K562 (cell line): Measurements from ENCODE around the gene ATP5MG. TPM values are rescaled to one million over a fixed set of nuclear protein-coding genes. Genes with fewer than 3 reads are reported as not detected.

Source experiments
- CSDE1 ChIP-seq, 2 experiments: fragments of 450-650 bp; IDR thresholded peaks; 2 replicates each; pipeline ENCODE4 v1.6.1; 2016; ENCODE audit warnings: mild to moderate bottlenecking in 1 of 2
- EWSR1 ChIP-seq: fragments of 450-650 bp; IDR thresholded peaks from 2 replicates; pipeline ENCODE4 v1.6.1; 2018; ENCODE audit warnings: borderline replicate concordance, mild to moderate bottlenecking, low read depth, moderate library complexity; ENCODE audit not compliant: partially characterized antibody
- GABPB1 ChIP-seq: sonication (generic); formaldehyde crosslinking; IDR thresholded peaks from 2 replicates; pipeline ENCODE4 v1.8.0; 2022; ENCODE audit warnings: mild to moderate bottlenecking, missing genetic modification reagents
- HEY1 ChIP-seq: fragments of 250-450 bp; sonication (Bioruptor Pico); IDR thresholded peaks from 2 replicates; pipeline ENCODE4 v1.5.0; 2020; ENCODE audit warnings: mild to moderate bottlenecking, moderate library complexity, borderline replicate concordance
- HMG20B ChIP-seq: fragments of 250-450 bp; sonication (Bioruptor Pico); IDR thresholded peaks from 2 replicates; pipeline ENCODE4 v1.5.0; 2021; ENCODE audit warnings: mild to moderate bottlenecking
- KDM4B ChIP-seq, 2 experiments: fragments of 450-650 bp in 1 of 2; sonication (generic) in 1 of 2; IDR thresholded peaks; 2 replicates each; pipeline ENCODE4 v1.6.1; 2016 to 2017; ENCODE audit warnings: borderline replicate concordance in 2 of 2, antibody characterized with exemption in 1 of 2, low read depth in 1 of 2, mild to moderate bottlenecking in 1 of 2
- NRF1 ChIP-seq, 2 experiments: fragments of 450-650 bp; IDR thresholded peaks in 1 of 2; conservative IDR thresholded peaks in 1 of 2; 2 replicates each; pipeline ENCODE4 v1.6.1; 2014; ENCODE audit warnings: mild to moderate bottlenecking in 2 of 2
- POLR2AphosphoS2 ChIP-seq: IDR thresholded peaks from 2 replicates; pipeline ENCODE4 v1.6.1; 2012; ENCODE audit warnings: low read length, improper control_type of control experiment
- POLR2AphosphoS5 ChIP-seq: IDR thresholded peaks from 2 replicates; pipeline ENCODE4 v1.6.1; 2011; ENCODE audit warnings: mild to moderate bottlenecking, low read depth, low read length, moderate library complexity; ENCODE audit not compliant: control insufficient read depth, insufficient read depth
- PYGO2 ChIP-seq: fragments of 450-650 bp; IDR thresholded peaks from 2 replicates; pipeline ENCODE4 v1.6.1; 2016; ENCODE audit warnings: mild to moderate bottlenecking, missing genetic modification characterization, moderate library complexity, missing compliant biosample characterization
- SMARCE1 ChIP-seq: fragments of 450-650 bp; IDR thresholded peaks from 2 replicates; pipeline ENCODE4 v1.7.1; 2016; ENCODE audit warnings: mild to moderate bottlenecking
- SOX6 ChIP-seq: fragments of 450-650 bp; IDR thresholded peaks from 2 replicates; pipeline ENCODE4 v1.6.1; 2014; ENCODE audit warnings: mild to moderate bottlenecking
- TGIF2 ChIP-seq: sonication (generic); formaldehyde crosslinking; IDR thresholded peaks from 2 replicates; pipeline ENCODE4 v1.8.1; 2022; ENCODE audit warnings: mild to moderate bottlenecking, missing genetic modification reagents, moderate library complexity
- ZNF780A ChIP-seq: fragments of 250-450 bp; sonication (Bioruptor Pico); IDR thresholded peaks from 2 replicates; pipeline ENCODE4 v1.5.0; 2021; ENCODE audit warnings: mild to moderate bottlenecking
- ZSCAN32 ChIP-seq: fragments of 450-650 bp; formaldehyde crosslinking; IDR thresholded peaks from 2 replicates; pipeline ENCODE4 v1.4.0; 2020; ENCODE audit warnings: mild to moderate bottlenecking, moderate library complexity
- polyA plus RNA-seq, 8 experiments: library from polyadenylated mRNA; depleted of rRNA in 4 of 8; stranded (reverse) in 5 of 8; unstranded in 3 of 8; fragments of >200 nt; fragmentation: Nextera tagmentation in 2 of 8; fragmentation: Illumina TruSeq in 1 of 8; extraction: Ambion mirVana in 2 of 8; extraction: Trizol in 1 of 8; gene quantifications; 2 replicates each; pipeline versions ENCODE4 v1.2.1 to v1.2.3, GENCODE V29; 2011 to 2014; ENCODE audit warnings: inconsistent platforms in 1 of 8, missing spikeins in 1 of 8
- total RNA-seq, 7 experiments: library from RNA; depleted of rRNA in 6 of 7; stranded (reverse); fragments of >200 nt in 6 of 7; fragmentation: Illumina TruSeq in 2 of 7; extraction: Trizol in 2 of 7; gene quantifications; 2 replicates each; pipeline versions ENCODE4 v1.2.1 to v1.2.3, GENCODE V29; 2011 to 2021; ENCODE audit warnings: low replicate concordance in 1 of 7
- TF ChIP-seq, protein P1 (sequence below): sonication (generic); formaldehyde crosslinking; IDR thresholded peaks from 2 replicates; pipeline ENCODE4 v1.8.1; 2023; ENCODE audit warnings: mild to moderate bottlenecking, missing genetic modification reagents
- TF ChIP-seq, protein P2 (sequence below), 2 experiments: IDR thresholded peaks; 2 replicates each; pipeline ENCODE4 v1.6.1; 2012; ENCODE audit warnings: improper control_type of control experiment in 2 of 2, low read depth in 2 of 2, low read length in 2 of 2, borderline replicate concordance in 1 of 2
- TF ChIP-seq, protein P3 (sequence below): IDR thresholded peaks from 2 replicates; pipeline ENCODE4 v1.6.1; 2016; ENCODE audit warnings: missing genetic modification characterization, missing compliant biosample characterization
- TF ChIP-seq, protein P4 (sequence below): sonication (generic); formaldehyde crosslinking; IDR thresholded peaks from 2 replicates; pipeline ENCODE4 v1.4.0; 2020; ENCODE audit warnings: mild to moderate bottlenecking, missing genetic modification reagents
- TF ChIP-seq, protein P5 (sequence below): sonication (generic); formaldehyde crosslinking; IDR thresholded peaks from 2 replicates; pipeline ENCODE4 v1.9.0; 2022; ENCODE audit warnings: mild to moderate bottlenecking, missing genetic modification reagents

ATP5MG gene
- total and polyA plus RNA-seq, 9 of the 15 experiments (the other 6 are each of a cell fraction or from before 2014, with no cell fraction given) = 301 to 2,138 (median 434) TPM

DNA sequence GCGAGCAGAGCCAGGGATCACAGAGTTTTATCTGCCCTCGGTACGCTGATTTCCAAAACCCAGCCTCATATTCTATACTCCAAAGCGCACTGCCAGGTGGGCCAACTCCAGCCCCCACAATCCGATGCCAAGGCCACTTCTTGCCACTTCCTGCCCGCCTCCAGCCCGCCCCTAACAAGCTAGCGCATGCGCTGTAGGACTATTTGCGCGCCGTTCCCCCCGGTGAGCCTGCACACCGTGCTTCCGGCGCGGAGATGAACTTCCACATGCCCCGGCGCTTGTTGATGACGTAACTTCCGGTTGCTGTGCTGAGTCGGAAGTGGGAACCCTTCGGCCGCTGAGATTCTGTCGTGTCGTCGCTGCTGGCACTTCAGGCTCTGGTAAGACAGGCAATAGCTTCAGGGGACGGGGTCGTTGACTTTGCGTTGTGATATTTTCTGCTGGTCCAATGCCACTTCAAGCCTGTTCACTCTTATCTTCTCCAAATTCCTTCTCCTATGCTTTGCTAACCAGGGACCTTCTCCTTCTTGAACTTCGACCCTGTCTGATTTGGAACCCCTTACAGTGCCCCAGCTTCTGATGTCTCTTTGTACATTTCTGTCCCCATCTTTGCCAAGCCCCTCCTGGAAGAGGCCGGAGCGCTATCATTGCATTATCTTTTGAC lies 42.0 kb upstream of the ATP5MG start, which contains the start of gene UBE4A (continued):
- TF ChIP-seq EWSR1 (no peak), KDM4B (IDR thresholded peaks at IDR 0.05; ENCODE audit: borderline replicate concordance in 2 of 2, low read depth in 1 of 2) (peak in 1 of 2 experiments; percentile 90; a peak in 2 of 4 replicates), ZNF780A (no peak), CSDE1 (IDR thresholded peaks at IDR 0.05) (peak in 1 of 2 experiments; percentile 76; a peak in 2 of 4 replicates), POLR2AphosphoS2 (no peak), NRF1 (conservative IDR thresholded peaks at IDR 0.05 in 1 of 2, IDR thresholded peaks at IDR 0.05 in 1 of 2) (peak; percentile 93 to 94), TGIF2 (CRISPR knock-in tag) (no peak), GABPB1 (CRISPR knock-in tag) (peak; percentile 99), PYGO2 (tag) (no peak), ZSCAN32 (CRISPR knock-in tag) (no peak), POLR2AphosphoS5 (peak; percentile 90), SOX6 (0 out of 2 replicates have a peak, but pooled peaks have one; percentile 8), HMG20B (CRISPR knock-in tag) (no peak), HEY1 (CRISPR knock-in tag) (no peak), SMARCE1 (no peak)
- TF ChIP-seq, protein P1, sequence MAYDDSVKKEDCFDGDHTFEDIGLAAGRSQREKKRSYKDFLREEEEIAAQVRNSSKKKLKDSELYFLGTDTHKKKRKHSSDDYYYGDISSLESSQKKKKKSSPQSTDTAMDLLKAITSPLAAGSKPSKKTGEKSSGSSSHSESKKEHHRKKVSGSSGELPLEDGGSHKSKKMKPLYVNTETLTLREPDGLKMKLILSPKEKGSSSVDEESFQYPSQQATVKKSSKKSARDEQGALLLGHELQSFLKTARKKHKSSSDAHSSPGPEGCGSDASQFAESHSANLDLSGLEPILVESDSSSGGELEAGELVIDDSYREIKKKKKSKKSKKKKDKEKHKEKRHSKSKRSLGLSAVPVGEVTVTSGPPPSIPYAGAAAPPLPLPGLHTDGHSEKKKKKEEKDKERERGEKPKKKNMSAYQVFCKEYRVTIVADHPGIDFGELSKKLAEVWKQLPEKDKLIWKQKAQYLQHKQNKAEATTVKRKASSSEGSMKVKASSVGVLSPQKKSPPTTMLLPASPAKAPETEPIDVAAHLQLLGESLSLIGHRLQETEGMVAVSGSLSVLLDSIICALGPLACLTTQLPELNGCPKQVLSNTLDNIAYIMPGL (CRISPR knock-in tag) = 0 out of 2 replicates have a peak, but pooled peaks have one; percentile 63
- TF ChIP-seq, protein P2, sequence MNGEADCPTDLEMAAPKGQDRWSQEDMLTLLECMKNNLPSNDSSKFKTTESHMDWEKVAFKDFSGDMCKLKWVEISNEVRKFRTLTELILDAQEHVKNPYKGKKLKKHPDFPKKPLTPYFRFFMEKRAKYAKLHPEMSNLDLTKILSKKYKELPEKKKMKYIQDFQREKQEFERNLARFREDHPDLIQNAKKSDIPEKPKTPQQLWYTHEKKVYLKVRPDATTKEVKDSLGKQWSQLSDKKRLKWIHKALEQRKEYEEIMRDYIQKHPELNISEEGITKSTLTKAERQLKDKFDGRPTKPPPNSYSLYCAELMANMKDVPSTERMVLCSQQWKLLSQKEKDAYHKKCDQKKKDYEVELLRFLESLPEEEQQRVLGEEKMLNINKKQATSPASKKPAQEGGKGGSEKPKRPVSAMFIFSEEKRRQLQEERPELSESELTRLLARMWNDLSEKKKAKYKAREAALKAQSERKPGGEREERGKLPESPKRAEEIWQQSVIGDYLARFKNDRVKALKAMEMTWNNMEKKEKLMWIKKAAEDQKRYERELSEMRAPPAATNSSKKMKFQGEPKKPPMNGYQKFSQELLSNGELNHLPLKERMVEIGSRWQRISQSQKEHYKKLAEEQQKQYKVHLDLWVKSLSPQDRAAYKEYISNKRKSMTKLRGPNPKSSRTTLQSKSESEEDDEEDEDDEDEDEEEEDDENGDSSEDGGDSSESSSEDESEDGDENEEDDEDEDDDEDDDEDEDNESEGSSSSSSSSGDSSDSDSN (IDR thresholded peaks at IDR 0.05; ENCODE audit: borderline replicate concordance in 1 of 2, low read depth in 2 of 2, low read length in 2 of 2) = no peak
- TF ChIP-seq, protein P3, sequence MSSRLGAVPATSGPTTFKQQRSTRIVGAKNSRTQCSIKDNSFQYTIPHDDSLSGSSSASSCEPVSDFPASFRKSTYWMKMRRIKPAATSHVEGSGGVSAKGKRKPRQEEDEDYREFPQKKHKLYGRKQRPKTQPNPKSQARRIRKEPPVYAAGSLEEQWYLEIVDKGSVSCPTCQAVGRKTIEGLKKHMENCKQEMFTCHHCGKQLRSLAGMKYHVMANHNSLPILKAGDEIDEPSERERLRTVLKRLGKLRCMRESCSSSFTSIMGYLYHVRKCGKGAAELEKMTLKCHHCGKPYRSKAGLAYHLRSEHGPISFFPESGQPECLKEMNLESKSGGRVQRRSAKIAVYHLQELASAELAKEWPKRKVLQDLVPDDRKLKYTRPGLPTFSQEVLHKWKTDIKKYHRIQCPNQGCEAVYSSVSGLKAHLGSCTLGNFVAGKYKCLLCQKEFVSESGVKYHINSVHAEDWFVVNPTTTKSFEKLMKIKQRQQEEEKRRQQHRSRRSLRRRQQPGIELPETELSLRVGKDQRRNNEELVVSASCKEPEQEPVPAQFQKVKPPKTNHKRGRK = no peak
- TF ChIP-seq, protein P4, sequence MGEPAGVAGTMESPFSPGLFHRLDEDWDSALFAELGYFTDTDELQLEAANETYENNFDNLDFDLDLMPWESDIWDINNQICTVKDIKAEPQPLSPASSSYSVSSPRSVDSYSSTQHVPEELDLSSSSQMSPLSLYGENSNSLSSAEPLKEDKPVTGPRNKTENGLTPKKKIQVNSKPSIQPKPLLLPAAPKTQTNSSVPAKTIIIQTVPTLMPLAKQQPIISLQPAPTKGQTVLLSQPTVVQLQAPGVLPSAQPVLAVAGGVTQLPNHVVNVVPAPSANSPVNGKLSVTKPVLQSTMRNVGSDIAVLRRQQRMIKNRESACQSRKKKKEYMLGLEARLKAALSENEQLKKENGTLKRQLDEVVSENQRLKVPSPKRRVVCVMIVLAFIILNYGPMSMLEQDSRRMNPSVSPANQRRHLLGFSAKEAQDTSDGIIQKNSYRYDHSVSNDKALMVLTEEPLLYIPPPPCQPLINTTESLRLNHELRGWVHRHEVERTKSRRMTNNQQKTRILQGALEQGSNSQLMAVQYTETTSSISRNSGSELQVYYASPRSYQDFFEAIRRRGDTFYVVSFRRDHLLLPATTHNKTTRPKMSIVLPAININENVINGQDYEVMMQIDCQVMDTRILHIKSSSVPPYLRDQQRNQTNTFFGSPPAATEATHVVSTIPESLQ (CRISPR knock-in tag) = no peak
- TF ChIP-seq, protein P5, sequence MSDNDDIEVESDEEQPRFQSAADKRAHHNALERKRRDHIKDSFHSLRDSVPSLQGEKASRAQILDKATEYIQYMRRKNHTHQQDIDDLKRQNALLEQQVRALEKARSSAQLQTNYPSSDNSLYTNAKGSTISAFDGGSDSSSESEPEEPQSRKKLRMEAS (CRISPR knock-in tag) = 0 out of 2 replicates have a peak, but pooled peaks have one; percentile 42
